Measurements from ENCODE around the gene ZFYVE26. TPM values are rescaled to one million over a fixed set of nuclear protein-coding genes. Genes with fewer than 3 reads are reported as not detected.

The ZFYVE26 gene
- polyA plus RNA-seq, 2 of the 4 experiments (the other 2 are of a cell fraction), result 4.5 to 11.3 TPM

DNA sequence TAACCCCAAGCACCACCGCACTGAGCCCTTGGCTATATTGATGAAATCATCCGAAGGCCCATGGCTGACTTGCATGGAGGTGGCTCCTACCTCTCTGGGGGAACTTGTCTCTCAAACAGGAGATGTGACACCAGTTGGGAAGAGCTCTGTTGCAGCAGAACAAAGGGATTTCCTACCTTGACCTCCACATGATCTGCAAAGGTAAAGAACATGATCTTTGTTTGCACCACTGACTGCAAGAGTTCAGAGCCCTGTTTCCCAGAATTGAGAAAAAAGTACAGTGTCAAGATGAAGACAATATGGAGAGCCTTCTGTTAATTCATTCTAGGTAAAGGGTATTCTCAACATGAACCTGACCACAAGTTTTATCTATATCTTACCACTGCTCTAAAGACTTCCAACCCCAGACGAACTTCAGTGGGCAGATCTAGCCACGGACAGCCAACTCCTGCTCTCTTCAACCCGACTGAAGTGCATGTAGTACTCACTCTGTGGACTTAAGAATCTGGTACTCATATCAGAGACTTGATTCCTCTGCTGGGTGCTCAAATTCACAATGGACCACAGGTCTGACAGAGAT, 32.1 kb downstream of the ZFYVE26 start:
- ATAC-seq (no peak), DNase-seq (ENCODE audit: low read depth in 1 of 2, low spot score in 1 of 2) (no peak), FAIRE-seq (no peak)
- Histone ChIP-seq H3K4me1 (no peaks in the 10 kb centered on the region), H3K4me2 (no peak overlapping the region), H3K27ac (no peak overlapping the region), H3K9me3 (no peaks in the 10 kb centered on the region), H3K4me3 (no peak overlapping the region)
- WGBS (ENCODE audit: missing lambda C conversion rate), result 87% methylated on average over 5 of the region's 5 CpGs
- ChIA-PET POLR2A (no interaction called here), CTCF (no interaction called here)
- TF ChIP-seq ZFP36 (IDR thresholded peaks at IDR 0.05; ENCODE audit: borderline replicate concordance, partially characterized antibody) (no peak), NR3C1 (IDR thresholded peaks at IDR 0.05) (no peak), HOXB13 (CRISPR knock-in tag; IDR thresholded peaks at IDR 0.05; ENCODE audit: low read depth) (no peak), HDAC2 (IDR thresholded peaks at IDR 0.05) (no peak), GATA3 (IDR thresholded peaks at IDR 0.05; ENCODE audit: borderline replicate concordance) (no peak), HEYL (CRISPR knock-in tag; IDR thresholded peaks at IDR 0.05) (no peak), KDM1A (IDR thresholded peaks at IDR 0.05; ENCODE audit: low read depth) (no peak), SREBF2 (IDR thresholded peaks at IDR 0.05) (no peak), KDM5A (IDR thresholded peaks at IDR 0.05) (no peak), CHD4 (IDR thresholded peaks at IDR 0.05; ENCODE audit: borderline replicate concordance) (no peak), RNF2 (IDR thresholded peaks at IDR 0.05; ENCODE audit: borderline replicate concordance, low read depth) (no peak), ZSCAN20 (CRISPR knock-in tag; IDR thresholded peaks at IDR 0.05) (no peak)
- TF ChIP-seq, protein P1, sequence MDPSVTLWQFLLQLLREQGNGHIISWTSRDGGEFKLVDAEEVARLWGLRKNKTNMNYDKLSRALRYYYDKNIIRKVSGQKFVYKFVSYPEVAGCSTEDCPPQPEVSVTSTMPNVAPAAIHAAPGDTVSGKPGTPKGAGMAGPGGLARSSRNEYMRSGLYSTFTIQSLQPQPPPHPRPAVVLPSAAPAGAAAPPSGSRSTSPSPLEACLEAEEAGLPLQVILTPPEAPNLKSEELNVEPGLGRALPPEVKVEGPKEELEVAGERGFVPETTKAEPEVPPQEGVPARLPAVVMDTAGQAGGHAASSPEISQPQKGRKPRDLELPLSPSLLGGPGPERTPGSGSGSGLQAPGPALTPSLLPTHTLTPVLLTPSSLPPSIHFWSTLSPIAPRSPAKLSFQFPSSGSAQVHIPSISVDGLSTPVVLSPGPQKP (IDR thresholded peaks at IDR 0.05; ENCODE audit: low read depth, low read length), result no peak
- TF ChIP-seq, protein P2, sequence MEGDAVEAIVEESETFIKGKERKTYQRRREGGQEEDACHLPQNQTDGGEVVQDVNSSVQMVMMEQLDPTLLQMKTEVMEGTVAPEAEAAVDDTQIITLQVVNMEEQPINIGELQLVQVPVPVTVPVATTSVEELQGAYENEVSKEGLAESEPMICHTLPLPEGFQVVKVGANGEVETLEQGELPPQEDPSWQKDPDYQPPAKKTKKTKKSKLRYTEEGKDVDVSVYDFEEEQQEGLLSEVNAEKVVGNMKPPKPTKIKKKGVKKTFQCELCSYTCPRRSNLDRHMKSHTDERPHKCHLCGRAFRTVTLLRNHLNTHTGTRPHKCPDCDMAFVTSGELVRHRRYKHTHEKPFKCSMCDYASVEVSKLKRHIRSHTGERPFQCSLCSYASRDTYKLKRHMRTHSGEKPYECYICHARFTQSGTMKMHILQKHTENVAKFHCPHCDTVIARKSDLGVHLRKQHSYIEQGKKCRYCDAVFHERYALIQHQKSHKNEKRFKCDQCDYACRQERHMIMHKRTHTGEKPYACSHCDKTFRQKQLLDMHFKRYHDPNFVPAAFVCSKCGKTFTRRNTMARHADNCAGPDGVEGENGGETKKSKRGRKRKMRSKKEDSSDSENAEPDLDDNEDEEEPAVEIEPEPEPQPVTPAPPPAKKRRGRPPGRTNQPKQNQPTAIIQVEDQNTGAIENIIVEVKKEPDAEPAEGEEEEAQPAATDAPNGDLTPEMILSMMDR (IDR thresholded peaks at IDR 0.05), result no peak
- TF ChIP-seq, protein P3, sequence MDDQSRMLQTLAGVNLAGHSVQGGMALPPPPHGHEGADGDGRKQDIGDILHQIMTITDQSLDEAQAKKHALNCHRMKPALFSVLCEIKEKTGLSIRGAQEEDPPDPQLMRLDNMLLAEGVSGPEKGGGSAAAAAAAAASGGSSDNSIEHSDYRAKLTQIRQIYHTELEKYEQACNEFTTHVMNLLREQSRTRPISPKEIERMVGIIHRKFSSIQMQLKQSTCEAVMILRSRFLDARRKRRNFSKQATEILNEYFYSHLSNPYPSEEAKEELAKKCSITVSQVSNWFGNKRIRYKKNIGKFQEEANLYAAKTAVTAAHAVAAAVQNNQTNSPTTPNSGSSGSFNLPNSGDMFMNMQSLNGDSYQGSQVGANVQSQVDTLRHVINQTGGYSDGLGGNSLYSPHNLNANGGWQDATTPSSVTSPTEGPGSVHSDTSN (IDR thresholded peaks at IDR 0.05), result no peak

DNA sequence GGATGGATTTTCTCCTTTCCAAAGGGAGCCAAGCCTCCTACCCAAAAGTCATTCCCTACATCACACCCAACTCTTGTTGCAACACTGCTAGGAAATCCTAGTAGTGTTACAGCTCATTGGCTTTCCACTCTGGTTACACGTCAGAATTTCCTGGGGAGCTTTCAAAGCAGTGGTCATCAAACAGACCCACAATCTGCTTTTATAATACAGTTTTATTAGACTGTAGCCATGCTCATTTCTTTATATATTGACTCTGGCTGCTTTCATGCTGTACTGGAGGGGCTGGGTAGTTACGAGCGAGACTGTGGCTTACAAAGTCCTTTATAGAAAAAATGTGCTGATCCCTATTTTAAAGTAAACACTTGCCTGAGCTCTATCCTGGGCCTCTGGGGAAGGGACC, 34.3 kb downstream of the ZFYVE26 start:
- POLR2A ChIA-PET, result no interaction called here

DNA sequence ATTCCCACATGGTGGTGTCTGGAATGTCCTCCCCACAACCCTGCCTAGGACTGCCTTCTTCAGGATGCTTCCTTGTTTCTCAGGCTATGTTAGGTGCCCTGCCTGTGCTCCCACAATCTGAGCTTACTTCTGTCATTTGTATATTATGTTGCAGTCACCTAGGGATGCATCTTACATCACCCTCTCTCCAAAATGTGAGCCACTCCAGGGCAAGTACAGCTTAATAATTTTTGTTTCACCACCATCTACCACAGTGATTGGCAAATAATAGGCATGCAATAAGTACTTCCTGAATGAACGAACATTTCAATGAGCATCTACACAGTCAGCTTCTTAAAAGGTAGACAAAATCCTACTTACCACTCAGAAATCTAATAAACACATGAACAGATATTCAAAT, 37.6 kb downstream of the ZFYVE26 start:
- ChIA-PET CTCF (interaction anchor here (1.5 kb wide), 1 partner anchor 20 kb away, joined by 3 read pairs; no protein-coding TSS in a partner anchor), POLR2A (no interaction called here)
- no peaks in the 10 kb centered on the region for H3K9me3 ChIP-seq
- no peak for DNase-seq (ENCODE audit: low read depth in 1 of 2, low spot score in 1 of 2)
- 86% methylated on average over 1 of the region's 1 CpG for WGBS (ENCODE audit: missing lambda C conversion rate)
- FAIRE-seq, result no peak
- H3K4me1 ChIP-seq, result no peaks in the 10 kb centered on the region
- H3K27ac ChIP-seq, result no peak overlapping the region
- ATAC-seq, result no peak
- H3K4me2 ChIP-seq, result no peak overlapping the region
- no peak for TF ChIP-seq ZSCAN20 (CRISPR knock-in tag; IDR thresholded peaks at IDR 0.05)
- TF ChIP-seq HOXA7 (CRISPR knock-in tag; IDR thresholded peaks at IDR 0.05), result no peak
- TF ChIP-seq, protein P4, sequence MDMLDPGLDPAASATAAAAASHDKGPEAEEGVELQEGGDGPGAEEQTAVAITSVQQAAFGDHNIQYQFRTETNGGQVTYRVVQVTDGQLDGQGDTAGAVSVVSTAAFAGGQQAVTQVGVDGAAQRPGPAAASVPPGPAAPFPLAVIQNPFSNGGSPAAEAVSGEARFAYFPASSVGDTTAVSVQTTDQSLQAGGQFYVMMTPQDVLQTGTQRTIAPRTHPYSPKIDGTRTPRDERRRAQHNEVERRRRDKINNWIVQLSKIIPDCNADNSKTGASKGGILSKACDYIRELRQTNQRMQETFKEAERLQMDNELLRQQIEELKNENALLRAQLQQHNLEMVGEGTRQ (IDR thresholded peaks at IDR 0.05), result no peak
- no peak for TF ChIP-seq RNF2 (IDR thresholded peaks at IDR 0.05; ENCODE audit: borderline replicate concordance, low read depth)
- no peak for TF ChIP-seq SMC3 (IDR thresholded peaks at IDR 0.05)
- no peak for TF ChIP-seq JUNB (IDR thresholded peaks at IDR 0.05)
- TF ChIP-seq FOSB (CRISPR knock-in tag; IDR thresholded peaks at IDR 0.05), result no peak
- TF ChIP-seq NPAS2 (CRISPR knock-in tag; IDR thresholded peaks at IDR 0.05; ENCODE audit: borderline replicate concordance), result no peak
- TF ChIP-seq EHMT2 (IDR thresholded peaks at IDR 0.05; ENCODE audit: low read depth), result no peak
- TF ChIP-seq POLR2AphosphoS2 (conservative IDR thresholded peaks at IDR 0.05; ENCODE audit: low read length), result no peak
- no peak for TF ChIP-seq EP300 (IDR thresholded peaks at IDR 0.05)
- TF ChIP-seq, protein P5, sequence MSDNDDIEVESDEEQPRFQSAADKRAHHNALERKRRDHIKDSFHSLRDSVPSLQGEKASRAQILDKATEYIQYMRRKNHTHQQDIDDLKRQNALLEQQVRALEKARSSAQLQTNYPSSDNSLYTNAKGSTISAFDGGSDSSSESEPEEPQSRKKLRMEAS (IDR thresholded peaks at IDR 0.05), result no peak
- no peak for TF ChIP-seq TFCP2L1 (CRISPR knock-in tag; IDR thresholded peaks at IDR 0.05)
- no peak for TF ChIP-seq POLR2A (IDR thresholded peaks at IDR 0.05; ENCODE audit: low read length)
- no peak overlapping the region for H3K4me3 ChIP-seq

More for the DNA sequence above, 34.3 kb downstream of the ZFYVE26 start:
- H3K27ac ChIP-seq, result no peak overlapping the region
- no peaks in the 10 kb centered on the region for H3K4me1 ChIP-seq
- TF ChIP-seq ESRRA (IDR thresholded peaks at IDR 0.05; ENCODE audit: borderline replicate concordance, low read length) (no peak), CBX8 (IDR thresholded peaks at IDR 0.05) (no peak), HDAC2 (IDR thresholded peaks at IDR 0.05) (no peak)
- ATAC-seq (no peak), FAIRE-seq (no peak), DNase-seq (ENCODE audit: low read depth in 1 of 2, low spot score in 1 of 2) (no peak)
- CTCF ChIA-PET, result interaction anchor here (0.7 to 1.2 kb wide), 2 partner anchors 23 to 78 kb away, joined by 3 to 4 read pairs; no protein-coding TSS in a partner anchor
- H3K4me2 ChIP-seq, result no peak overlapping the region
- H3K4me3 ChIP-seq, result no peak overlapping the region
- no peaks in the 10 kb centered on the region for H3K9me3 ChIP-seq
- 47% methylated on average over 3 of the region's 3 CpGs for WGBS (ENCODE audit: missing lambda C conversion rate)

Measured in A549 (cell line).